NB4 (cell line): ENCODE results near the gene TET2.

Experiments
- CTCF ChIP-seq: IDR thresholded peaks from one replicate; pipeline ENCODE4 v1.5.1; 2012; ENCODE audit warnings: low read depth, low read length
- POLR2A ChIP-seq: IDR thresholded peaks from 2 replicates; pipeline ENCODE4 v1.6.1; 2011; ENCODE audit warnings: mild to moderate bottlenecking; ENCODE audit not compliant: insufficient read length; ENCODE audit errors: extremely low read depth
- TF ChIP-seq, protein P1 (sequence below): IDR thresholded peaks from 2 replicates; pipeline ENCODE4 v1.6.1; 2011; ENCODE audit warnings: low read depth, low read length

DNA sequence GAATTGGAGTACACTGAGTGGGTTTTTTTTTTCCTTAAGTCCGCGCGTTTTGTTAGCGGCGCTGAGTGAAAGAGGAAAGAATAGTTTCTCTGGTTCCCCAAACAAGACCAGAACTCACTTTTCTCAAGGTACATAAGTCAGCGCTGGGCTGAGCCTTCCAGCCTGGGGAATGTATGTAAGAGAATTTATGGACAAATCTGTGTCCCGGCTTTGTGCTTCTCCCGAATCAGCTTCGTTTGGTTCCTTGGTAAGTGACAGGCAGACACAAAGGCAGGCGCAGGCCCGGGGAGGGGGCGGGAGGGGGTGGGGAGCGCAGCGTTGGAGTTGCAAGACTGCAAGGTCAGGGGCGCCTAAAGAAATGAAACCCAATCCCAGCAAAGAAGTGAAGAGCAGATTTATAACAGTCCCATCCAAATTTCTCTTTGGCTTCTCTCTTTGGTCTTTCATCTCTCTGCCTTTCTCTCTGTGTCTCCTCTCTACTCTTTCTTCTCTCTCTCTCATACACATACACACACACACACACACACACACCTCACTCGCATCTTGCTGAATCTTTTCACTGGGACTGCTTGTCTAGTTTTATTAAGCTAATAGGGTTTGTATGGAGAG lies 981 bp downstream of the TET2 start:
- TF ChIP-seq CTCF (no peak), POLR2A (no peak)
- TF ChIP-seq, protein P1, sequence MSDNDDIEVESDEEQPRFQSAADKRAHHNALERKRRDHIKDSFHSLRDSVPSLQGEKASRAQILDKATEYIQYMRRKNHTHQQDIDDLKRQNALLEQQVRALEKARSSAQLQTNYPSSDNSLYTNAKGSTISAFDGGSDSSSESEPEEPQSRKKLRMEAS = no peak
